H1 (cell line): ENCODE measurements around the gene DNAL1. TPM values are rescaled to one million over a fixed set of nuclear protein-coding genes. Genes with fewer than 3 reads are reported as not detected.

Experiments used
- CTCF ChIA-PET: fragments of 300-600 bp; sonication (Branson Sonifier 250); formaldehyde crosslinking; loops from one replicate; lab custom pipeline; 2021; ENCODE audit not compliant: partially characterized antibody; lab: Charles Lee
- POLR2A ChIA-PET: fragments of 300-600 bp; sonication (Branson Sonifier 250); formaldehyde crosslinking; loops from one replicate; lab custom pipeline; 2021; ENCODE audit warnings: inconsistent platforms; ENCODE audit not compliant: partially characterized antibody; lab: Charles Lee
- DNase-seq, 2 experiments: peaks; one replicate each; pipeline versions ENCODE4 v3.0.0 to v3.0.0-alpha.2; 2010 to 2022; ENCODE audit warnings: low spot score in 2 of 2, low read depth in 1 of 2, mixed read lengths in 1 of 2
- FAIRE-seq: peaks from 2 replicates; lab custom pipeline; 2011; peaks lifted over from hg19 to GRCh38; lab: Jason Lieb, UNC
- H2AFZ ChIP-seq: 2 replicates; pipeline ENCODE4 v1.8.1; 2012; ENCODE audit warnings: low read length, inconsistent platforms
- H2AK5ac ChIP-seq: 2 replicates; pipeline ENCODE4 v1.6.1; 2013; ENCODE audit warnings: low read depth, low read length
- H2BK120ac ChIP-seq: replicated peaks from 2 replicates; pipeline ENCODE3; 2013; ENCODE audit warnings: low read depth, low read length, inconsistent platforms
- H2BK12ac ChIP-seq: 2 replicates; pipeline ENCODE4 v1.6.1; 2013; ENCODE audit warnings: low read depth, low read length
- H2BK15ac ChIP-seq: 2 replicates; pipeline ENCODE4 v1.6.1; 2013; ENCODE audit warnings: low read length
- H2BK20ac ChIP-seq: 2 replicates; pipeline ENCODE4 v1.6.1; 2013; ENCODE audit warnings: low read length
- H2BK5ac ChIP-seq: 2 replicates; pipeline ENCODE4 v1.6.1; 2013; ENCODE audit warnings: low read depth, low read length
- H3K14ac ChIP-seq: 2 replicates; pipeline ENCODE4 v1.6.1; 2013; ENCODE audit warnings: inconsistent platforms; ENCODE audit not compliant: insufficient read length
- H3K18ac ChIP-seq: 2 replicates; pipeline ENCODE4 v1.6.1; 2013; ENCODE audit warnings: low read length; ENCODE audit errors: extremely low read depth
- H3K23ac ChIP-seq: 2 replicates; pipeline ENCODE4 v1.6.1; 2013; ENCODE audit warnings: inconsistent platforms; ENCODE audit not compliant: insufficient read length
- H3K23me2 ChIP-seq: 2 replicates; pipeline ENCODE4 v1.6.1; 2013; ENCODE audit warnings: low read depth, low read length
- H3K27ac ChIP-seq: 2 replicates; pipeline ENCODE4 v1.6.1; 2011; ENCODE audit warnings: low read depth, low read length, inconsistent platforms
- H3K27me3 ChIP-seq, 4 experiments: replicated peaks in 1 of 4; 1 replicate in 1 of 4; 2 replicates in 3 of 4; pipeline versions ENCODE4 v1.6.1 to v1.8.1; 2011 to 2013; ENCODE audit warnings: low read length in 3 of 4, mild to moderate bottlenecking in 3 of 4, inconsistent platforms in 2 of 4, mixed read lengths in 2 of 4, moderate library complexity in 1 of 4; ENCODE audit not compliant: control insufficient read depth in 3 of 4, insufficient read depth in 3 of 4; ENCODE audit errors: extremely low read depth in 1 of 4
- H3K36me3 ChIP-seq, 4 experiments: 2 replicates each; pipeline versions ENCODE4 v1.6.1 to v1.8.1; 2011 to 2013; ENCODE audit warnings: mild to moderate bottlenecking in 4 of 4, low read length in 3 of 4, moderate library complexity in 2 of 4, control low read depth in 1 of 4, inconsistent platforms in 1 of 4; ENCODE audit not compliant: insufficient read depth in 4 of 4, control insufficient read depth in 2 of 4
- H3K4ac ChIP-seq: replicated peaks from 2 replicates; pipeline ENCODE3; 2013; ENCODE audit warnings: low read length, low read depth, mixed read lengths, inconsistent platforms; ENCODE audit not compliant: insufficient read length
- H3K4me1 ChIP-seq, 4 experiments: replicated peaks in 1 of 4; 1 replicate in 1 of 4; 2 replicates in 3 of 4; pipeline versions ENCODE4 v1.6.1 to v1.8.1; 2011 to 2013; ENCODE audit warnings: low read length in 3 of 4, inconsistent platforms in 2 of 4, mixed read lengths in 1 of 4; ENCODE audit not compliant: insufficient read depth in 4 of 4, control insufficient read depth in 3 of 4
- H3K4me2 ChIP-seq, 2 experiments: 2 replicates each; pipeline versions ENCODE4 v1.6.1 to v1.8.1; 2011 to 2013; ENCODE audit warnings: low read depth in 2 of 2, low read length in 2 of 2, control low read depth in 1 of 2, inconsistent platforms in 1 of 2, mild to moderate bottlenecking in 1 of 2; ENCODE audit not compliant: insufficient read depth in 1 of 2
- H3K4me3 ChIP-seq, 4 experiments: fragments of 200-600, 300-600 bp in 1 of 4; sonication (generic), shearing (Covaris generic), sonication (Bioruptor Twin) in 1 of 4; 2 replicates each; pipeline versions ENCODE4 v1.5.1 to v1.8.1; 2011 to 2016; ENCODE audit warnings: low read length in 4 of 4, low read depth in 3 of 4, control low read depth in 2 of 4, inconsistent platforms in 2 of 4, mild to moderate bottlenecking in 2 of 4, mixed read lengths in 1 of 4, moderate library complexity in 1 of 4; ENCODE audit not compliant: insufficient read depth in 2 of 4; ENCODE audit errors: extremely low read depth in 1 of 4
- H3K56ac ChIP-seq: replicated peaks from 2 replicates; pipeline ENCODE3; 2013; ENCODE audit warnings: low read depth, mild to moderate bottlenecking, mixed read lengths, low read length, inconsistent platforms; ENCODE audit not compliant: insufficient read length
- H3K79me1 ChIP-seq: 2 replicates; pipeline ENCODE4 v1.6.1; 2013; ENCODE audit warnings: low read depth, low read length, control low read depth
- H3K79me2 ChIP-seq, 2 experiments: 2 replicates each; pipeline versions ENCODE4 v1.6.1 to v1.8.1; 2012 to 2013; ENCODE audit warnings: low read length in 2 of 2, mild to moderate bottlenecking in 2 of 2, inconsistent platforms in 1 of 2; ENCODE audit not compliant: insufficient read depth in 2 of 2, control insufficient read depth in 1 of 2
- H3K9ac ChIP-seq, 4 experiments: replicated peaks in 1 of 4; 1 replicate in 1 of 4; 2 replicates in 3 of 4; pipeline versions ENCODE4 v1.6.1 to v1.8.1; 2011 to 2013; ENCODE audit warnings: low read depth in 3 of 4, low read length in 3 of 4, control low read depth in 2 of 4, mild to moderate bottlenecking in 2 of 4, moderate library complexity in 2 of 4, inconsistent platforms in 1 of 4; ENCODE audit errors: extremely low read depth in 1 of 4
- H3K9me3 ChIP-seq, 2 experiments: 2 replicates each; pipeline versions ENCODE4 v1.6.1 to v1.8.1; 2012 to 2013; ENCODE audit warnings: mild to moderate bottlenecking in 2 of 2, moderate library complexity in 2 of 2, control low read depth in 1 of 2, inconsistent platforms in 1 of 2, low read depth in 1 of 2, low read length in 1 of 2, mixed read lengths in 1 of 2; ENCODE audit not compliant: insufficient read depth in 2 of 2
- H4K20me1 ChIP-seq, 2 experiments: replicated peaks in 1 of 2; 2 replicates each; pipeline versions ENCODE3 to v1.8.1; 2011 to 2013; ENCODE audit warnings: inconsistent platforms in 2 of 2, low read length in 2 of 2, mild to moderate bottlenecking in 1 of 2; ENCODE audit not compliant: insufficient read depth in 2 of 2, control insufficient read depth in 1 of 2
- H4K5ac ChIP-seq: 2 replicates; pipeline ENCODE4 v1.6.1; 2013; ENCODE audit warnings: low read length, low read depth, mixed read lengths, inconsistent platforms; ENCODE audit not compliant: insufficient read length
- H4K8ac ChIP-seq: 2 replicates; pipeline ENCODE4 v1.8.0; 2013; ENCODE audit warnings: mild to moderate bottlenecking, moderate library complexity, low read length, inconsistent platforms; ENCODE audit not compliant: insufficient read depth; ENCODE audit errors: extremely low read depth
- H4K91ac ChIP-seq: replicated peaks from 2 replicates; pipeline ENCODE3; 2013; ENCODE audit warnings: low read length, mixed read lengths, inconsistent platforms; ENCODE audit not compliant: insufficient read length
- ATF3 ChIP-seq: IDR thresholded peaks from 2 replicates; pipeline ENCODE4 v1.6.1; 2011; ENCODE audit warnings: low read depth, mild to moderate bottlenecking, low read length; ENCODE audit not compliant: insufficient read depth
- BACH1 ChIP-seq: IDR thresholded peaks from 2 replicates; pipeline ENCODE4 v1.6.1; 2012; ENCODE audit warnings: low read length, improper control_type of control experiment
- CBX8 ChIP-seq: fragments of 300-800, 300-1000 bp; sonication (generic); IDR thresholded peaks from 2 replicates; pipeline ENCODE4 v1.7.1; 2016; ENCODE audit warnings: low read depth, low read length, borderline replicate concordance
- CEBPB ChIP-seq: IDR thresholded peaks from 2 replicates; pipeline ENCODE4 v1.6.1; 2012; ENCODE audit warnings: low read depth, low read length
- EGR1 ChIP-seq: IDR thresholded peaks from 2 replicates; pipeline ENCODE4 v1.6.1; 2011; ENCODE audit warnings: low read depth, low read length, borderline replicate concordance
- JUND ChIP-seq: IDR thresholded peaks from 2 replicates; pipeline ENCODE4 v1.6.1; 2011; ENCODE audit warnings: mild to moderate bottlenecking, improper control_type of control experiment, low read length
- KDM1A ChIP-seq: fragments of 200-600, 300-600 bp; sonication (generic); IDR thresholded peaks from 2 replicates; pipeline ENCODE4 v1.7.1; 2016; ENCODE audit warnings: mild to moderate bottlenecking, low read length, borderline replicate concordance
- POU5F1 ChIP-seq: IDR thresholded peaks from 2 replicates; pipeline ENCODE4 v1.6.1; 2011; ENCODE audit warnings: low read depth, mild to moderate bottlenecking, low read length, moderate library complexity
- SIN3A ChIP-seq, 2 experiments: IDR thresholded peaks in 1 of 2; conservative IDR thresholded peaks in 1 of 2; 2 replicates each; pipeline ENCODE4 v1.6.1; 2011 to 2012; ENCODE audit warnings: low read length in 2 of 2, improper control_type of control experiment in 1 of 2, low read depth in 1 of 2, mild to moderate bottlenecking in 1 of 2
- WGBS, 2 experiments: shearing (Covaris generic) in 1 of 2; methylation state at CpG; one replicate each; pipeline versions ENCODE4 v1.1.6 to v1.1.7; 2013 to 2015; ENCODE audit warnings: low lambda C conversion rate in 2 of 2, mixed read lengths in 2 of 2, inconsistent platforms in 1 of 2, low coverage in 1 of 2, missing lambda C conversion rate in 1 of 2; ENCODE audit not compliant: insufficient replicate concordance in 2 of 2, insufficient coverage in 1 of 2, insufficient read length in 1 of 2; ENCODE audit errors: extremely low coverage in 1 of 2, missing lambda C conversion rate in 1 of 2; 5-methylcytosine and 5-hydroxymethylcytosine counted together
- polyA plus RNA-seq, 7 experiments: library from polyadenylated mRNA; depleted of rRNA in 3 of 7; stranded (reverse) in 5 of 7; unstranded in 2 of 7; fragments of >200 nt in 5 of 7; fragments of 200-250 nt in 2 of 7; gene quantifications; 1 replicate in 5 of 7; 2 replicates in 1 of 7; 4 replicates in 1 of 7; pipeline versions ENCODE4 v1.2.1 to v1.2.3, GENCODE V29; 2011 to 2013; ENCODE audit warnings: missing spikeins in 2 of 7, mixed read lengths in 2 of 7
- total RNA-seq: library from RNA; stranded (reverse); fragmentation: NEBNext Ultra II Directional; extraction: Animal tissue kit (Norgen Biotek cat#: 25700); gene quantifications from 2 replicates; pipeline ENCODE4 v1.2.1, GENCODE V29; 2021

DNAL1 gene
- total and polyA plus RNA-seq, 2 of the 8 experiments (the other 6 are each of a cell fraction or from before 2014, with no cell fraction given), result 2.8 to 16.8 TPM

- CTCF ChIA-PET, result interaction anchor here (0.9 to 1.7 kb wide), 4 partner anchors 9 to 212 kb away, joined by 3 to 6 read pairs (median 4); no protein-coding TSS in a partner anchor
These were observed 30.2 kb downstream of the DNAL1 start for GRCh38 chr14:73674986-73675385.

More at GRCh38 chr14:73674986-73675385, 30.2 kb downstream of the DNAL1 start:
- H3K79me2 ChIP-seq, result no peaks in the 10 kb centered on the region
- no peak overlapping the region for H3K23ac ChIP-seq
- WGBS, 2 experiments, result 84% methylated on average over 3 of the region's 3 CpGs; no CpG with 5 or more reads in 1 of the 2 experiments
- H3K18ac ChIP-seq, result no peak overlapping the region
- no peak overlapping the region for H2AFZ ChIP-seq
- no peak overlapping the region for H2BK20ac ChIP-seq
- DNase-seq (no peak), FAIRE-seq (no peak)
- H2BK12ac ChIP-seq, result no peak overlapping the region
- H3K4me2 ChIP-seq, result no peak overlapping the region
- no peak overlapping the region for H3K9ac ChIP-seq
- H3K4ac ChIP-seq, result no peak overlapping the region
- POLR2A ChIA-PET, result no interaction called here
- H4K8ac ChIP-seq, result no peak overlapping the region
- H2AK5ac ChIP-seq, result no peak overlapping the region
- no peak overlapping the region for H2BK15ac ChIP-seq
- no peaks in the 10 kb centered on the region for H3K79me1 ChIP-seq
- H2BK120ac ChIP-seq, result no peak overlapping the region
- H3K4me1 ChIP-seq, result no peaks in the 10 kb centered on the region
- H4K5ac ChIP-seq, result no peak overlapping the region
- no peak overlapping the region for H3K4me3 ChIP-seq
- H3K27ac ChIP-seq, result no peak overlapping the region
- H3K56ac ChIP-seq, result no peak overlapping the region
- H3K14ac ChIP-seq, result no peak overlapping the region
- TF ChIP-seq EGR1 (no peak), ATF3 (no peak), JUND (no peak), SIN3A (conservative IDR thresholded peaks at IDR 0.05 in 1 of 2, IDR thresholded peaks at IDR 0.05 in 1 of 2; ENCODE audit: low read depth in 1 of 2, low read length in 2 of 2) (no peak), POU5F1 (no peak), CBX8 (no peak), CEBPB (no peak), KDM1A (no peak), BACH1 (no peak)
- H4K91ac ChIP-seq, result no peak overlapping the region
- H3K36me3 ChIP-seq, result no peaks in the 10 kb centered on the region; a peak in 2 of 8 replicates
- H3K27me3 ChIP-seq, result no peaks in the 10 kb centered on the region
- no peaks in the 10 kb centered on the region for H3K9me3 ChIP-seq
- H2BK5ac ChIP-seq, result no peak overlapping the region
- H4K20me1 ChIP-seq, result no peaks in the 10 kb centered on the region
- H3K23me2 ChIP-seq, result no peaks in the 10 kb centered on the region
